ENCODE measurements around the gene FOXJ1.

DNA sequence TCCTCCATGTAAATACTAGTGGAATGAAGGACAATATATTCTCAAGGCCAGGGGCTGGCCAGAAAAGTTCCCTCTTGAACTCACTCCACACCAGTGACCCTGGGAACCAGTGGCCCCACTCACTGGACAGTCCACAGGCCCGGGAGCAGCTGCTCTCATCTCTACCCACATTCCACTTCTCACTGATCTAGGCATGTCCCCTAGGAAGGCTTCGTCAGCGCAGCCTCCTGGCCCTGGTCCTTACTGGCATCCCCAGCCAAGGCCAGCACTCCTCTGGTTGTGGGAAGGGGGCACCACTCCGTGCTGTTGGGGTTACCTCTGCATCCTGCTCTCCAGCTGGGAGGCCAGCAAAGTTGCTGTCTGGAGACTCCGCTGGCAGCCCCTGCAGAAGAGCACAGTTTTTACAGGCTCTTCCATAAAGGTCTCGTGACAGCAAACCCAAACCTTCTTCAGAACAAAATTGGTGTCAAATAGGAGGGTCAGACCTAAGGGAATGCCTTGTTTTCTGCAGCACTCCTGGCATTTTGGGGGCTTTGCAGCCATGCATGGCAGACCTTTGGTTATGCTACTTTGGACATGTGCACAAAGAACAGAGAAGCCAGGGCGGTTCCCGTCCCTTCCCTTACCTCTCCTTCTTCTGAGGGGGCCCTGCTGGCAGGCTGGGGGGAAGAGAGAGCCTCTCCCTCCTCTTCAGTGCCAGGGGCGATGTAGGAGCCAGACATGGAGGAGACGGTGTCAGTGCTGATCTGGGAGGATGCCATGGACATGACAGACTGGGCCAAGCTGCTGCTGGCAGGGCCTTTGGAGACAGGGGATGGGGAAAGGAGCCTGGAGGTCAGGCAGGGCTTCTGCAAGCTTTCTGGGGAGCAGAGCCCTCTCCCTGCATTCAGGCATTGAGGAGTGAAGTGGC lies 14.1 kb upstream of the FOXJ1 start:
- no peak for TF ChIP-seq SUZ12 (IDR thresholded peaks at IDR 0.05)
- no peak for TF ChIP-seq BHLHE40 (IDR thresholded peaks at IDR 0.05; ENCODE audit: borderline replicate concordance)
- no peak for TF ChIP-seq ELF4 (IDR thresholded peaks at IDR 0.05)
- TF ChIP-seq ZNF384 (IDR thresholded peaks at IDR 0.05), result no peak
- no peak for TF ChIP-seq HDGF (IDR thresholded peaks at IDR 0.05; ENCODE audit: borderline replicate concordance)

Data from HEK293T (cell line).